SK-N-SH treated with all-trans-retinoic acid at 6 μM for 48 hours (cell line): Measurements from ENCODE around the gene ARHGAP26.

Experiments
- ATAC-seq: fragments of 200-7000 bp; cut with Tn5 transposase; 3 replicates; pipeline ENCODE4 v1.9.1; 2020; ENCODE audit warnings: mild to moderate bottlenecking, moderate library complexity
- ARNTL ChIP-seq: fragments of 450-650 bp; formaldehyde crosslinking; IDR thresholded peaks from 2 replicates; pipeline ENCODE4 v1.5.0; 2020; ENCODE audit warnings: low read depth, mild to moderate bottlenecking, moderate library complexity, borderline replicate concordance
- BACH2 ChIP-seq: fragments of 250-450 bp; sonication (Bioruptor Pico); IDR thresholded peaks from 2 replicates; pipeline ENCODE4 v1.9.0; 2021; ENCODE audit warnings: mild to moderate bottlenecking, borderline replicate concordance
- CSDC2 ChIP-seq: fragments of 250-450 bp; sonication (Bioruptor Pico); IDR thresholded peaks from 2 replicates; pipeline ENCODE4 v1.5.0; 2020; ENCODE audit warnings: mild to moderate bottlenecking, moderate library complexity
- GLIS3 ChIP-seq: fragments of 250-450 bp; sonication (Bioruptor Pico); IDR thresholded peaks from 2 replicates; pipeline ENCODE4 v1.5.0; 2020; ENCODE audit warnings: mild to moderate bottlenecking, moderate library complexity
- ISL1 ChIP-seq: fragments of 250-450 bp; sonication (Bioruptor Pico); IDR thresholded peaks from 2 replicates; pipeline ENCODE4 v2.1.2; 2022; ENCODE audit warnings: mild to moderate bottlenecking, moderate library complexity
- OSR1 ChIP-seq: fragments of 250-450 bp; sonication (Bioruptor Pico); IDR thresholded peaks from 2 replicates; pipeline ENCODE4 v1.8.0; 2022; ENCODE audit warnings: moderate library complexity, mild to moderate bottlenecking, inconsistent platforms
- PPARA ChIP-seq: fragments of 250-450 bp; sonication (Bioruptor Pico); IDR thresholded peaks from 2 replicates; pipeline ENCODE4 v1.5.0; 2020; ENCODE audit warnings: mild to moderate bottlenecking, borderline replicate concordance
- RARB ChIP-seq: fragments of 250-450 bp; sonication (Bioruptor Pico); IDR thresholded peaks from 2 replicates; pipeline ENCODE4 v1.8.0; 2021; ENCODE audit warnings: mild to moderate bottlenecking, moderate library complexity
- SNAI2 ChIP-seq: fragments of 250-450 bp; sonication (Bioruptor Pico); IDR thresholded peaks from 2 replicates; pipeline ENCODE4 v1.5.0; 2020; ENCODE audit warnings: mild to moderate bottlenecking, moderate library complexity
- TCF4 ChIP-seq: fragments of 250-450 bp; sonication (Bioruptor Pico); IDR thresholded peaks from 2 replicates; pipeline ENCODE4 v1.8.0; 2021; ENCODE audit warnings: mild to moderate bottlenecking, moderate library complexity, borderline replicate concordance
- TOX ChIP-seq: fragments of 250-450 bp; sonication (Bioruptor Pico); IDR thresholded peaks from 2 replicates; pipeline ENCODE4 v1.8.0; 2021; ENCODE audit warnings: mild to moderate bottlenecking, moderate library complexity, borderline replicate concordance
- ZC3H10 ChIP-seq: fragments of 250-450 bp; sonication (Bioruptor Pico); IDR thresholded peaks from 2 replicates; pipeline ENCODE4 v1.5.1; 2021; ENCODE audit warnings: mild to moderate bottlenecking, moderate library complexity
- ZFP3 ChIP-seq: fragments of 250-450 bp; sonication (Bioruptor Pico); IDR thresholded peaks from 2 replicates; pipeline ENCODE4 v1.5.0; 2020; ENCODE audit warnings: mild to moderate bottlenecking, moderate library complexity
- ZNF565 ChIP-seq: fragments of 450-650 bp; formaldehyde crosslinking; conservative IDR thresholded peaks from 2 replicates; pipeline ENCODE4 v1.5.0; 2020; ENCODE audit warnings: low read depth, mild to moderate bottlenecking, moderate library complexity
- ZNF70 ChIP-seq: fragments of 450-650 bp; formaldehyde crosslinking; IDR thresholded peaks from 2 replicates; pipeline ENCODE4 v1.5.0; 2020; ENCODE audit warnings: mild to moderate bottlenecking, moderate library complexity
- ZNF8 ChIP-seq: fragments of 450-650 bp; formaldehyde crosslinking; IDR thresholded peaks from 2 replicates; pipeline ENCODE4 v1.5.0; 2020; ENCODE audit warnings: mild to moderate bottlenecking, moderate library complexity
- TF ChIP-seq, protein P1 (sequence below): fragments of 250-450 bp; sonication (Bioruptor Pico); IDR thresholded peaks from 2 replicates; pipeline ENCODE4 v1.5.0; 2020; ENCODE audit warnings: mild to moderate bottlenecking, moderate library complexity
- TF ChIP-seq, protein P2 (sequence below): fragments of 250-450 bp; sonication (Bioruptor Pico); IDR thresholded peaks from 2 replicates; pipeline ENCODE4 v1.5.1; 2021; ENCODE audit warnings: mild to moderate bottlenecking, moderate library complexity
- TF ChIP-seq, protein P3 (sequence below): fragments of 250-450 bp; sonication (Bioruptor Pico); IDR thresholded peaks from 2 replicates; pipeline ENCODE4 v1.5.1; 2020; ENCODE audit warnings: low read depth, mild to moderate bottlenecking, moderate library complexity
- TF ChIP-seq, protein P4 (sequence below): fragments of 250-450 bp; sonication (Bioruptor Pico); IDR thresholded peaks from 2 replicates; pipeline ENCODE4 v1.8.0; 2021; ENCODE audit warnings: low read depth, mild to moderate bottlenecking, moderate library complexity, borderline replicate concordance

ARHGAP26 gene

DNA sequence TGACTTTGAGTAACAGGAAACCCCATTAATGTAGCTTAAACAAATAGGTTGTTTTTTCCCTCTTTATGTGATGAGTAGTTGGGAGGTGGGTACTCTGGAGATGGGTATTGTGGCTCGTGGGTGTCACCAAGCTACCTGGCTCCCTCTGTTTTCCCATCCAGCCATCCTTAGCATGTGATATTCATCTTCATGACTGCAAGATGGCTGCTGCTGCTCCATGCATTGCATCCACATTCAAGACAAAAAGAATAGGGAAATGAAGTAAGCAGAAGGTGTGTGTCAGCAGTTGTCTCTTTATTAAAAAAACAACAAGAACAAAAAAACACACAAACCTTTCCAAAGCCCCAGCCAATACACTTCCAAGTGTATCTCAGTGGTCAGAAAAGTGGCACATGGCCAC lies 6.5 kb upstream of the ARHGAP26 start:
- no peak for TF ChIP-seq ISL1 (CRISPR knock-in tag)
- no peak for TF ChIP-seq RARB (CRISPR knock-in tag)
- no peak for TF ChIP-seq SNAI2 (CRISPR knock-in tag)
- TF ChIP-seq ZNF565 (CRISPR knock-in tag), result no peak
- TF ChIP-seq, protein P1, sequence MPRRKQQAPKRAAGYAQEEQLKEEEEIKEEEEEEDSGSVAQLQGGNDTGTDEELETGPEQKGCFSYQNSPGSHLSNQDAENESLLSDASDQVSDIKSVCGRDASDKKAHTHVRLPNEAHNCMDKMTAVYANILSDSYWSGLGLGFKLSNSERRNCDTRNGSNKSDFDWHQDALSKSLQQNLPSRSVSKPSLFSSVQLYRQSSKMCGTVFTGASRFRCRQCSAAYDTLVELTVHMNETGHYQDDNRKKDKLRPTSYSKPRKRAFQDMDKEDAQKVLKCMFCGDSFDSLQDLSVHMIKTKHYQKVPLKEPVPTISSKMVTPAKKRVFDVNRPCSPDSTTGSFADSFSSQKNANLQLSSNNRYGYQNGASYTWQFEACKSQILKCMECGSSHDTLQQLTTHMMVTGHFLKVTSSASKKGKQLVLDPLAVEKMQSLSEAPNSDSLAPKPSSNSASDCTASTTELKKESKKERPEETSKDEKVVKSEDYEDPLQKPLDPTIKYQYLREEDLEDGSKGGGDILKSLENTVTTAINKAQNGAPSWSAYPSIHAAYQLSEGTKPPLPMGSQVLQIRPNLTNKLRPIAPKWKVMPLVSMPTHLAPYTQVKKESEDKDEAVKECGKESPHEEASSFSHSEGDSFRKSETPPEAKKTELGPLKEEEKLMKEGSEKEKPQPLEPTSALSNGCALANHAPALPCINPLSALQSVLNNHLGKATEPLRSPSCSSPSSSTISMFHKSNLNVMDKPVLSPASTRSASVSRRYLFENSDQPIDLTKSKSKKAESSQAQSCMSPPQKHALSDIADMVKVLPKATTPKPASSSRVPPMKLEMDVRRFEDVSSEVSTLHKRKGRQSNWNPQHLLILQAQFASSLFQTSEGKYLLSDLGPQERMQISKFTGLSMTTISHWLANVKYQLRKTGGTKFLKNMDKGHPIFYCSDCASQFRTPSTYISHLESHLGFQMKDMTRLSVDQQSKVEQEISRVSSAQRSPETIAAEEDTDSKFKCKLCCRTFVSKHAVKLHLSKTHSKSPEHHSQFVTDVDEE (CRISPR knock-in tag), result no peak
- TF ChIP-seq, protein P2, sequence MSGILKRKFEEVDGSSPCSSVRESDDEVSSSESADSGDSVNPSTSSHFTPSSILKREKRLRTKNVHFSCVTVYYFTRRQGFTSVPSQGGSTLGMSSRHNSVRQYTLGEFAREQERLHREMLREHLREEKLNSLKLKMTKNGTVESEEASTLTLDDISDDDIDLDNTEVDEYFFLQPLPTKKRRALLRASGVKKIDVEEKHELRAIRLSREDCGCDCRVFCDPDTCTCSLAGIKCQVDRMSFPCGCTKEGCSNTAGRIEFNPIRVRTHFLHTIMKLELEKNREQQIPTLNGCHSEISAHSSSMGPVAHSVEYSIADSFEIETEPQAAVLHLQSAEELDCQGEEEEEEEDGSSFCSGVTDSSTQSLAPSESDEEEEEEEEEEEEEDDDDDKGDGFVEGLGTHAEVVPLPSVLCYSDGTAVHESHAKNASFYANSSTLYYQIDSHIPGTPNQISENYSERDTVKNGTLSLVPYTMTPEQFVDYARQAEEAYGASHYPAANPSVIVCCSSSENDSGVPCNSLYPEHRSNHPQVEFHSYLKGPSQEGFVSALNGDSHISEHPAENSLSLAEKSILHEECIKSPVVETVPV, result no peak
- TF ChIP-seq ZC3H10 (CRISPR knock-in tag), result no peak
- TF ChIP-seq ARNTL (CRISPR knock-in tag), result no peak
- no peak for TF ChIP-seq ZNF70 (CRISPR knock-in tag)
- TF ChIP-seq TCF4, result no peak
- TF ChIP-seq, protein P3, sequence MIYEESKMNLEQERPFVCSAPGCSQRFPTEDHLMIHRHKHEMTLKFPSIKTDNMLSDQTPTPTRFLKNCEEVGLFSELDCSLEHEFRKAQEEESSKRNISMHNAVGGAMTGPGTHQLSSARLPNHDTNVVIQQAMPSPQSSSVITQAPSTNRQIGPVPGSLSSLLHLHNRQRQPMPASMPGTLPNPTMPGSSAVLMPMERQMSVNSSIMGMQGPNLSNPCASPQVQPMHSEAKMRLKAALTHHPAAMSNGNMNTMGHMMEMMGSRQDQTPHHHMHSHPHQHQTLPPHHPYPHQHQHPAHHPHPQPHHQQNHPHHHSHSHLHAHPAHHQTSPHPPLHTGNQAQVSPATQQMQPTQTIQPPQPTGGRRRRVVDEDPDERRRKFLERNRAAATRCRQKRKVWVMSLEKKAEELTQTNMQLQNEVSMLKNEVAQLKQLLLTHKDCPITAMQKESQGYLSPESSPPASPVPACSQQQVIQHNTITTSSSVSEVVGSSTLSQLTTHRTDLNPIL (CRISPR knock-in tag), result no peak
- no peak for TF ChIP-seq ZFP3 (CRISPR knock-in tag)
- TF ChIP-seq CSDC2 (CRISPR knock-in tag), result no peak
- no peak for TF ChIP-seq OSR1 (CRISPR knock-in tag)
- TF ChIP-seq, all 23 proteins: peak for 0
- no peak for ATAC-seq

DNA sequence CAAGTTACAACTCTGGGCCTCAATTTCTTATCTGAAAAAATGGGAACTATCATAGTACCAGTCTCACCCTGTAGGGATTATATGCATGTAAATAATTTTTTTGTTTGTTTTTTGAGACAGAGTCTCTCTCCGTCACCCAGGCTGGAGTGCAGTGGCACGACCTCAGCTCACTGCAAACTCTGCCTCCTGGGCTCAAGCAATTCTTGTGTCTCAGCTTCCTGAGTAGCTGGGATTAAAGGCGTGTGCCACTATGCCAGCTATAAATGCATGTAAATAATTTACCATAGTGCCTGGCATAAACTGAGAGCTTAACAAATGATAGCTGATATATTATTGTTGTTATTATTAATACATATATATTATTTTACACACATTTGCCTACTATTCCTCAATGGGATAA lies 3.0 kb upstream of the ARHGAP26 start:
- ATAC-seq, result no peak
- TF ChIP-seq BACH2 (CRISPR knock-in tag), result no peak
- no peak for TF ChIP-seq RARB (CRISPR knock-in tag)
- no peak for TF ChIP-seq ZNF70 (CRISPR knock-in tag)
- TF ChIP-seq TCF4, result no peak
- TF ChIP-seq, protein P4, sequence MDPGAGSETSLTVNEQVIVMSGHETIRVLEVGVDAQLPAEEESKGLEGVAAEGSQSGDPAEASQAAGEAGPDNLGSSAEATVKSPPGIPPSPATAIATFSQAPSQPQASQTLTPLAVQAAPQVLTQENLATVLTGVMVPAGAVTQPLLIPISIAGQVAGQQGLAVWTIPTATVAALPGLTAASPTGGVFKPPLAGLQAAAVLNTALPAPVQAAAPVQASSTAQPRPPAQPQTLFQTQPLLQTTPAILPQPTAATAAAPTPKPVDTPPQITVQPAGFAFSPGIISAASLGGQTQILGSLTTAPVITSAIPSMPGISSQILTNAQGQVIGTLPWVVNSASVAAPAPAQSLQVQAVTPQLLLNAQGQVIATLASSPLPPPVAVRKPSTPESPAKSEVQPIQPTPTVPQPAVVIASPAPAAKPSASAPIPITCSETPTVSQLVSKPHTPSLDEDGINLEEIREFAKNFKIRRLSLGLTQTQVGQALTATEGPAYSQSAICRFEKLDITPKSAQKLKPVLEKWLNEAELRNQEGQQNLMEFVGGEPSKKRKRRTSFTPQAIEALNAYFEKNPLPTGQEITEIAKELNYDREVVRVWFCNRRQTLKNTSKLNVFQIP (CRISPR knock-in tag), result no peak
- no peak for TF ChIP-seq PPARA
- TF ChIP-seq, protein P1 (CRISPR knock-in tag), result no peak
- no peak for TF ChIP-seq CSDC2 (CRISPR knock-in tag)
- no peak for TF ChIP-seq GLIS3 (CRISPR knock-in tag)

DNA sequence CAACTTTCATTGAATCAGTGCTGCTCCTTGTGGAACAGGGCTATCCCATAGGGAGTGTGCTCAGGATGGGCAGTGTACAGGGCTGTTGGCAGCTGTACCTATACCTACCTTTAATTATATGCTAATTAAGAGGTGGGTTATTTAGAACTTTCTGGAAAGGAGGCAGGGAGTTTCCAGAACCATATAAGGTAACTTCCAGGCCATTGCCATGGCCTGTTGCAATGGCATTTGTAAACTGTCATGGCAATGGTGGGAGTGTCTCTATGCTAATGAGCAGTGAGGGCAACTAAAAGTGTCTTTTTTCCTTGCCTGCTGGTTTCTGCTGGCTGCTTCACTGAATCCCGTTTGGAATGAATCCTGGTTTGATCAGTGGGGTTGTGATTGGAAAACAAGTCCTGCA lies 2.3 kb upstream of the ARHGAP26 start:
- ATAC-seq, result no peak
- no peak for TF ChIP-seq TOX (CRISPR knock-in tag)
- no peak for TF ChIP-seq ISL1 (CRISPR knock-in tag)
- TF ChIP-seq RARB (CRISPR knock-in tag), result no peak
- no peak for TF ChIP-seq TCF4
- no peak for TF ChIP-seq ZNF8 (CRISPR knock-in tag)
- TF ChIP-seq, protein P1 (CRISPR knock-in tag), result no peak
- TF ChIP-seq, protein P4 (CRISPR knock-in tag), result no peak
- no peak for TF ChIP-seq ZNF565 (CRISPR knock-in tag)
- TF ChIP-seq, protein P2, result no peak
- no peak for TF ChIP-seq CSDC2 (CRISPR knock-in tag)
- no peak for TF ChIP-seq OSR1 (CRISPR knock-in tag)
